Measurements from ENCODE around the gene VPS35. TPM values are rescaled to one million over a fixed set of nuclear protein-coding genes. Genes with fewer than 3 reads are reported as not detected.
"Not testable (repeated sequence)": the region's sequence is repeated elsewhere in the genome, so short reads cannot be mapped to it uniquely, and the experiment has no call there.

The VPS35 gene
- total RNA-seq, 1 donor from 2014 or later, result 71.8 TPM

- peak; percentile 43 for ATAC-seq
These were observed 30.1 kb downstream of the VPS35 start for GRCh38 chr16:46658925-46659324.

- no peak for ATAC-seq
These were observed 37.7 kb downstream of the VPS35 start for GRCh38 chr16:46651305-46651704.

- ATAC-seq, result no peak
These were observed 38.7 kb downstream of the VPS35 start for GRCh38 chr16:46650254-46650623.

DNA sequence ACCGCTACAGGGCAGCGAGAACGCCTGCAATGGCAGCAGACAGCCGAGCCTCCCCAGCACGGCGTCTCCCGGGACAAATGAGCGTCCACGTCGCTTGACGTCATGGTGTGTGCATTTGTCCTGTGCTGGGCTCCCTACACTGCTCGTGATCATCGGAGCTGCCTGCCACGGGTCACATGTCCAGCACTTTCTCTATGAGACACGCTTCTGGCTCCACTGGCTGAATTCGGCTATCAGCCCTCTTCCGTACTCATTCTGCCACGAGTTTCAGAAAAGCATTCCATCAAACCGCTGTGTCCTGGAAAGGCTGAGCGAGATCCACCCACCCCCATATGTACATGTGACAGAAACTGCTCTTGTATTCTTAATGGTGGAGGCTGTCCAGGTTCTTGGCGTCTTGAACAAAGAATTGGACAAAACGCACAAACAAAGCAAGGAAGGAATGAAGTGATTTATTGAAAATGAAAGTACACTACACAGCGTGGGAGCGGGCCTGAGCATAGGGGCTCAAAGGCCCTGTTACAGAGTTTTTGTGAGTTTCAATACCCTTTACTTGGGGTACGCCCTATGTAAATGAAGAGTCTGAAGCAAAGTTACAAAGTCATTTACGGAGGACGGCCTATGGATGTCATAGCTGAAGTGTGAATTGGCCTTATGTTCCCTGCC, 39.3 kb downstream of the VPS35 start:
- ATAC-seq, result peak; percentile 18

GRCh38 chr16:46648656-46649055, 40.3 kb downstream of the VPS35 start:
- ATAC-seq, result no peak

GRCh38 chr16:46638947-46639925, 49.7 kb downstream of the VPS35 start:
- ATAC-seq, result peak; percentile 80

GRCh38 chr16:46632778-46633733, 55.9 kb downstream of the VPS35 start:
- no peak for ATAC-seq

GRCh38 chr16:46629331-46630219, 59.4 kb downstream of the VPS35 start:
- no peak for ATAC-seq

GRCh38 chr16:46627746-46628145, 61.2 kb downstream of the VPS35 start:
- ATAC-seq, result no peak

DNA sequence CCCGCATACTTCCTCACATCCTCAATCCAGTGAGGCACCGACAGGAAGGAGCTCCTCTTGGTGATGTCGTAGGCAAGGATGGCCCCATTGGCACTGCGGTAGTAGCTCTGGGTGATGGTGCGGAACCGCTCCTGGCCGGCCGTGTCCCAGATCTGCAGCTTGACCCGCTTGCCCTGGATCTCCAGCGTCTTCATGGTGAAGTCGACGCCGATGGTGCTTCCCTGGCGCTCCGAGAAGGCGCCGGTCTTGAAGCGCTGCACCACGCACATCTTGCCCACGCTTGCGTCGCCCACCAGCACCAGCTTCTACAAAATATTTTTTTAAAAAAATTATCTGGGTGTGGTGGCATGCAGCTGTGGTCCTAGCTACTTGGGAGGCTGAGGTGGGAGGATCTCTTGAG, 62.3 kb downstream of the VPS35 start:
- not testable (repeated sequence) for ATAC-seq

DNA sequence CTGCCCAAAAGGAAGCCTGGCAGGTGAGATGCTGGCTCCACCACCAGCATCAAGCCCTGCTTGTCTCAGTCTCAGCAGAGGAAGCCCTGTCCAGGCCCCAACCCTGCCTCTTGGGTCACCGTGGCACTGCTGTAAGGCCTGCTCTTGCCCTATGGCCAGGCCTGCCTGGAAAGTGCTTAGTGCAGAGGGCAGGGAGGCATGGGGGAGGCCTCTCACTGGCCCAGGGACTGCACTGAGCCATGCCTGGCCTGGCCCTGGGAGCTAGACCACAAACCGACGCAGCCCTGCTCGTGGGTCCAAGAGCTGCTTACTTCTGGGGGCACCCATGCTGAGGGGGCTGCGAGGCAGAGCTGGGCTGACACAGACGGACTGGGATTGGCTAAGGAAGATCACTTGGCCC, 64.1 kb downstream of the VPS35 start:
- ATAC-seq, result not testable (repeated sequence)

GRCh38 chr16:46623707-46624106, 65.3 kb downstream of the VPS35 start:
- peak; percentile 13 for ATAC-seq

GRCh38 chr16:46623246-46623645, 65.7 kb downstream of the VPS35 start:
- peak; percentile 59 for ATAC-seq

- no peak for ATAC-seq
These were observed 66.9 kb downstream of the VPS35 start for GRCh38 chr16:46621934-46622676.

- ATAC-seq, result peak; percentile 86
These were observed 67.7 kb downstream of the VPS35 start, which contains the start of gene SHCBP1 for GRCh38 chr16:46621006-46621933. SHCBP1 (minus strand) TSS chr16:46621379; CDS start chr16:46621359, 20 bp downstream.

DNA sequence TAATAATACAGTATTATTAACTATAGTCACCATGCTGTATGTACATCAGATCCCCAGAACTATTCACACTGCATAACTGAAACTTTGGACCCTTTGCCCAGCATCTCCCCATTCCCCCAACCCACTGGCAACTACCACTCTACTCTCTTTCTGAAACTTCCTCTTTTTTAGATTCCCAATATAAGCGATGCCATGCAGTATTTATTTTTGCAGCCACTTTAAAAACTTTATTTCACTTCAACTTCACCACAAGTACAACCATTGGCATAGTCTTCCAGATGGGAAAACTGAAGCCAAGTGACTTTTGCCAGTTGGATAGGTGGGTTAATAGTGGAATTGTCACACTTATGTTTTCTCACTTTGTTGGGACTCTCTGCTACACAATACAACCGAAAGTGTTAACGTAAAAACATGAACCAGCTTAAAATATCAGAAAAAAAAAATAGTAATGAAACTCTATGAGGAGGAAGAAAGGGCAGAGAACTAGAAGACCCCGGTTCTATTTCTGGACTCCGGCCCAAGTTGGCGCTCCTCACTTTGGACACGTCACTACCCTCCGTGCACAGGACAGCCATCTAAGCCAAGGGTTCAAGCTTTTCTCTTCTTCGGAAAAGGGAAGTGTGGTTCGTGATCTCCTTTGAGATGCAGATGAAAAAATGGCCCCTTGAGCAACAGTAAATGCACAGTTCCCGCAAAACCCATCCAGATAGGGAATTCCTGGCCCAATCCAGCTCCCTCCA, 68.5 kb downstream of the VPS35 start:
- ATAC-seq, result peak; percentile 4

GRCh38 chr16:46618516-46618915, 70.5 kb downstream of the VPS35 start:
- no peak for ATAC-seq

- no peak for ATAC-seq
These were observed 75.0 kb downstream of the VPS35 start for GRCh38 chr16:46614006-46614405.

GRCh38 chr16:46613352-46613751, 75.6 kb downstream of the VPS35 start:
- ATAC-seq, result no peak

All from esophagus mucosa (tissue), 1 donor.